Measurements from ENCODE around the gene COX6A2.

- TF ChIP-seq CTCF (IDR thresholded peaks at IDR 0.05) (no peak), POLR2AphosphoS5 (IDR thresholded peaks at IDR 0.05; ENCODE audit: low read depth, low read length) (no peak), SIN3A (IDR thresholded peaks at IDR 0.05; ENCODE audit: borderline replicate concordance, insufficient read depth, low read depth, low read length) (no peak)
These were observed 6.6 kb downstream of the COX6A2 start for GRCh38 chr16:31421587-31421986.
